Spleen (tissue), 7 donors: ENCODE results near the gene TBL1XR1.

Experiments
- POLR2A ChIP-seq, 3 donors: fragments of 450-650 bp; IDR thresholded peaks; one replicate each; pipeline ENCODE4 v1.5.1; 2017; ENCODE audit warnings: antibody characterized with exemption in 3 of 3, mild to moderate bottlenecking in 1 of 3
- POLR2AphosphoS5 ChIP-seq, 3 donors: sonication (generic); formaldehyde crosslinking; IDR thresholded peaks; one replicate each; pipeline ENCODE4 v1.5.1; 2017; ENCODE audit warnings: antibody characterized with exemption in 3 of 3
- TF ChIP-seq, protein P1 (sequence below), 11 experiments: fragments of 200-600 bp in 7 of 11; fragments of 450-650 bp in 4 of 11; sonication (generic) in 4 of 11; IDR thresholded peaks in 8 of 11; conservative IDR thresholded peaks in 3 of 11; 1 replicate in 7 of 11; 2 replicates in 4 of 11; pipeline versions ENCODE4 v1.4.0 to v1.8.0; 2016 to 2021; ENCODE audit warnings: antibody characterized with exemption in 11 of 11, inconsistent platforms in 4 of 11, mild to moderate bottlenecking in 1 of 11
- donor health status: DM: no; HTN: no; CAD: no; lungs with moderate emphysema.
- donor health status: DM: no; HTN: no; CAD: no.
- donor health status: DM: no; HTN: no; CAD: no.

DNA sequence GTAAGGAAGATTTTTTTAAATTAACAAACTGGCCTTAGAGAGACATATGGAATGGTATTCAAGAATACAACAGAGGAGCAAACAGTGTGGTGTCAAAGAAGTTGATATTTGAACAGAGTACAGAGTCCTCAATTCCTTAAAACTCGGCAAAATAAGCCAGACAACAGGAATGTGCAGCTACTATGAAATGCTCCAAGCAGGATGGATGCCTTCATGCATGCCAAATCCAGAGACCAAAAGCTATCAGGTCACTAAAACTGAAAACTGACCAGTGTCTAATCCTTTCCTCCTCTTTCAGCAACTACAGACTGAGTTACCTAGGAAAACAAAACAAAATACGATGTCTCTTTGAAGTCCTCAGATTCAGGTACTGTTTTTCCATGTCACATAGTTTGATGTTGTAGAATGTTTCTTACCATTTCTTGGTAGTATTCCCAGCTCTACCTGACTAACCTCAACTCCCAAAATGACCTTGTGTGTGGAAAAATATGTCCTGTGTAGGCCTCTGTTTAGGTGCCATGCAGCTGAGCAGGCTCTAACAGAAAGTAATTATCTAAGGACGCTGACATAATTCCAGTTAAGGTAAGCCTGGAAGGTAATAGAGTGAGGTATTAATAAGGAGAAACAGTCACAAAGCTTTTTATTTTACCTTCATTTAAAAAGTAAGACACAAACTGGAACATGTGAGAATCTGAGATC, 46.9 kb downstream of the TBL1XR1 start:
- TF ChIP-seq, protein P1, sequence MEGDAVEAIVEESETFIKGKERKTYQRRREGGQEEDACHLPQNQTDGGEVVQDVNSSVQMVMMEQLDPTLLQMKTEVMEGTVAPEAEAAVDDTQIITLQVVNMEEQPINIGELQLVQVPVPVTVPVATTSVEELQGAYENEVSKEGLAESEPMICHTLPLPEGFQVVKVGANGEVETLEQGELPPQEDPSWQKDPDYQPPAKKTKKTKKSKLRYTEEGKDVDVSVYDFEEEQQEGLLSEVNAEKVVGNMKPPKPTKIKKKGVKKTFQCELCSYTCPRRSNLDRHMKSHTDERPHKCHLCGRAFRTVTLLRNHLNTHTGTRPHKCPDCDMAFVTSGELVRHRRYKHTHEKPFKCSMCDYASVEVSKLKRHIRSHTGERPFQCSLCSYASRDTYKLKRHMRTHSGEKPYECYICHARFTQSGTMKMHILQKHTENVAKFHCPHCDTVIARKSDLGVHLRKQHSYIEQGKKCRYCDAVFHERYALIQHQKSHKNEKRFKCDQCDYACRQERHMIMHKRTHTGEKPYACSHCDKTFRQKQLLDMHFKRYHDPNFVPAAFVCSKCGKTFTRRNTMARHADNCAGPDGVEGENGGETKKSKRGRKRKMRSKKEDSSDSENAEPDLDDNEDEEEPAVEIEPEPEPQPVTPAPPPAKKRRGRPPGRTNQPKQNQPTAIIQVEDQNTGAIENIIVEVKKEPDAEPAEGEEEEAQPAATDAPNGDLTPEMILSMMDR (IDR thresholded peaks at IDR 0.05 in 8 of 11, conservative IDR thresholded peaks at IDR 0.05 in 3 of 11) = no peak
- no peak for TF ChIP-seq POLR2AphosphoS5 (IDR thresholded peaks at IDR 0.05)
- TF ChIP-seq POLR2A (IDR thresholded peaks at IDR 0.05) = no peak
